ENCODE measurements around the gene MLH1. TPM values are rescaled to one million over a fixed set of nuclear protein-coding genes. Genes with fewer than 3 reads are reported as not detected.
A peak's percentile ranks its signal among the peaks of the same experiment; 100 is the strongest.

Gene MLH1
- polyA plus RNA-seq, 1 of the 3 experiments (the other 2 are of a cell fraction) = 24.0 TPM

- WGBS (ENCODE audit: low lambda C conversion rate) = 92% methylated on average over 2 of the region's 2 CpGs
- ChIA-PET POLR2A (no interaction called here), CTCF (interaction anchor here (1.9 kb wide), 1 partner anchor 10 kb away, joined by 4 read pairs; no protein-coding TSS in a partner anchor)
- no peak for DNase-seq
- Histone ChIP-seq H4K20me1 (ENCODE audit: insufficient read depth) (no peaks in the 10 kb centered on the region), H3K4me3 (ENCODE audit: low read depth in 2 of 2, low read length in 1 of 2) (no peak overlapping the region), H3K79me2 (ENCODE audit: insufficient read depth) (peaks cover 32% of the 10 kb centered on the region; the same call in 1 of the 2 replicates), H3K27ac (ENCODE audit: low read depth in 2 of 2, low read length in 1 of 2) (peak overlapping the region in 1 of 2 experiments; percentile 98; a peak in 2 of 4 replicates), H3K36me3 (replicated peaks in 1 of 2; ENCODE audit: control insufficient read depth in 1 of 2, insufficient read depth in 2 of 2, low read length in 1 of 2) (peaks cover 5 to 44% of the 10 kb centered on the region in 2 experiments), H3K4me1 (ENCODE audit: control insufficient read depth in 1 of 2, insufficient read depth in 2 of 2, low read depth in 1 of 2, low read length in 1 of 2) (peaks cover 0 to 42% of the 10 kb centered on the region in 2 experiments; a peak in 3 of 4 replicates), H3K9me3 (no peaks in the 10 kb centered on the region), H3F3A (replicated peaks; ENCODE audit: insufficient read depth) (peaks cover 43% of the 10 kb centered on the region), H3K4me2 (peak overlapping the region; percentile 24), H2AFZ (ENCODE audit: low read depth) (no peak overlapping the region), H3K9me2 (no peaks in the 10 kb centered on the region), H3K27me3 (ENCODE audit: insufficient read depth) (no peaks in the 10 kb centered on the region), H3K9ac (peak overlapping the region; percentile 45; the same call in 1 of the 2 replicates)
- TF ChIP-seq IRF3 (IDR thresholded peaks at IDR 0.05; ENCODE audit: low read depth, low read length) (no peak), PBX3 (IDR thresholded peaks at IDR 0.05) (0 out of 2 replicates have a peak, but pooled peaks have one; percentile 10), RXRA (IDR thresholded peaks at IDR 0.05; ENCODE audit: borderline replicate concordance, low read depth) (peak; percentile 23; the same call in 1 of the 2 replicates), EP300 (IDR thresholded peaks at IDR 0.05; ENCODE audit: borderline replicate concordance in 1 of 2, low read depth in 1 of 2, low read length in 1 of 2) (0 out of 4 replicates have a peak, but pooled peaks of 1 of the 2 experiments have one; percentile 20)
These were observed 100.2 kb downstream of the MLH1 start for GRCh38 chr3:37093481-37093880.

- Histone ChIP-seq H3K9me2 (no peaks in the 10 kb centered on the region), H3K4me1 (ENCODE audit: control insufficient read depth in 1 of 2, insufficient read depth in 2 of 2, low read depth in 1 of 2, low read length in 1 of 2) (peaks cover 0 to 42% of the 10 kb centered on the region in 2 experiments; a peak in 3 of 4 replicates), H3K4me2 (no peak overlapping the region), H3K9ac (0 out of 2 replicates have a peak overlapping the region, but pooled peaks have one; percentile 45), H3K9me3 (no peaks in the 10 kb centered on the region), H3K27ac (ENCODE audit: low read depth in 2 of 2, low read length in 1 of 2) (peak overlapping the region in 1 of 2 experiments; percentile 98; a peak in 2 of 4 replicates), H3F3A (replicated peaks; ENCODE audit: insufficient read depth) (peaks cover 54% of the 10 kb centered on the region), H3K27me3 (ENCODE audit: insufficient read depth) (no peaks in the 10 kb centered on the region), H3K4me3 (ENCODE audit: low read depth in 2 of 2, low read length in 1 of 2) (no peak overlapping the region), H4K20me1 (ENCODE audit: insufficient read depth) (no peaks in the 10 kb centered on the region), H3K79me2 (ENCODE audit: insufficient read depth) (peaks cover 37% of the 10 kb centered on the region; the same call in 1 of the 2 replicates), H2AFZ (ENCODE audit: low read depth) (no peak overlapping the region), H3K36me3 (replicated peaks in 1 of 2; ENCODE audit: control insufficient read depth in 1 of 2, insufficient read depth in 2 of 2, low read length in 1 of 2) (peaks cover 5 to 41% of the 10 kb centered on the region in 2 experiments)
- POLR2A ChIA-PET = no interaction called here
- TF ChIP-seq MAX (IDR thresholded peaks at IDR 0.05; ENCODE audit: low read depth) (no peak), SIN3A (IDR thresholded peaks at IDR 0.05; ENCODE audit: borderline replicate concordance, low read depth, low read length) (no peak), RAD21 (IDR thresholded peaks at IDR 0.05; ENCODE audit: low read length) (no peak), JUND (IDR thresholded peaks at IDR 0.05) (no peak), RCOR1 (IDR thresholded peaks at IDR 0.05; ENCODE audit: low read length) (no peak), CHD2 (IDR thresholded peaks at IDR 0.05; ENCODE audit: low read length, partially characterized antibody) (no peak), PBX3 (IDR thresholded peaks at IDR 0.05) (no peak), YY1 (IDR thresholded peaks at IDR 0.05; ENCODE audit: low read depth) (no peak), NFIC (IDR thresholded peaks at IDR 0.05; ENCODE audit: borderline replicate concordance) (no peak), TAF1 (IDR thresholded peaks at IDR 0.05; ENCODE audit: borderline replicate concordance, low read depth, low read length) (no peak), FOXJ3 (CRISPR knock-in tag; IDR thresholded peaks at IDR 0.05) (no peak), USF2 (IDR thresholded peaks at IDR 0.05; ENCODE audit: borderline replicate concordance, low read depth, low read length) (no peak), NRF1 (IDR thresholded peaks at IDR 0.05; ENCODE audit: low read depth, low read length) (no peak), ELF1 (IDR thresholded peaks at IDR 0.05) (no peak), ZBTB33 (IDR thresholded peaks at IDR 0.05; ENCODE audit: borderline replicate concordance, low read depth) (no peak), RXRA (IDR thresholded peaks at IDR 0.05; ENCODE audit: borderline replicate concordance, low read depth) (no peak)
- WGBS (ENCODE audit: low lambda C conversion rate) = 91% methylated on average over 3 of the region's 3 CpGs
- no peak for DNase-seq
- CTCF ChIA-PET = interaction anchor here (1.9 kb wide), 1 partner anchor 9 kb away, joined by 4 read pairs; no protein-coding TSS in a partner anchor
These were observed 101.3 kb downstream of the MLH1 start for GRCh38 chr3:37094636-37095035.
